ENCODE data around the gene ADAM12.

Gene ADAM12

GRCh38 chr10:126235091-126235978 lies 152.9 kb downstream of the ADAM12 start:
- no peak for DNase-seq (ENCODE audit: low spot score)

- DNase-seq (ENCODE audit: low spot score), result no peak
Observed at GRCh38 chr10:126234630-126235029, 153.6 kb downstream of the ADAM12 start.

GRCh38 chr10:126233182-126234148 lies 154.8 kb downstream of the ADAM12 start:
- no peak for DNase-seq (ENCODE audit: low spot score)

- DNase-seq (ENCODE audit: low spot score), result no peak
Observed at GRCh38 chr10:126230587-126230986, 157.7 kb downstream of the ADAM12 start.

GRCh38 chr10:126229686-126230085 lies 158.6 kb downstream of the ADAM12 start:
- no peak for DNase-seq (ENCODE audit: low spot score)

- no peak for DNase-seq (ENCODE audit: low spot score)
Observed at GRCh38 chr10:126227762-126228134, 160.5 kb downstream of the ADAM12 start.

GRCh38 chr10:126226988-126227761 lies 161.1 kb downstream of the ADAM12 start:
- no peak for DNase-seq (ENCODE audit: low spot score)

- DNase-seq (ENCODE audit: low spot score), result no peak
Observed at GRCh38 chr10:126226205-126226604, 162.1 kb downstream of the ADAM12 start.

GRCh38 chr10:126225672-126226008 lies 162.6 kb downstream of the ADAM12 start:
- DNase-seq (ENCODE audit: low spot score), result no peak

GRCh38 chr10:126224967-126225671 lies 163.2 kb downstream of the ADAM12 start:
- DNase-seq (ENCODE audit: low spot score), result no peak

GRCh38 chr10:126223512-126224067 lies 164.7 kb downstream of the ADAM12 start:
- no peak for DNase-seq (ENCODE audit: low spot score)

GRCh38 chr10:126222736-126223511 lies 165.4 kb downstream of the ADAM12 start:
- no peak for DNase-seq (ENCODE audit: low spot score)

GRCh38 chr10:126221874-126222273 lies 166.4 kb downstream of the ADAM12 start:
- DNase-seq (ENCODE audit: low spot score), result no peak

- DNase-seq (ENCODE audit: low spot score), result no peak
Observed at GRCh38 chr10:126218778-126219649, 169.3 kb downstream of the ADAM12 start.

- DNase-seq (ENCODE audit: low spot score), result no peak
Observed at GRCh38 chr10:126218174-126218573, 170.1 kb downstream of the ADAM12 start.

- DNase-seq (ENCODE audit: low spot score), result no peak
Observed at GRCh38 chr10:126216632-126216961, 171.7 kb downstream of the ADAM12 start.

GRCh38 chr10:126215746-126216631 lies 172.3 kb downstream of the ADAM12 start:
- no peak for DNase-seq (ENCODE audit: low spot score)

GRCh38 chr10:126214679-126215078 lies 173.6 kb downstream of the ADAM12 start:
- DNase-seq (ENCODE audit: low spot score), result no peak
